Vagina (tissue), 2 donors: ENCODE data around the gene PRR19. TPM values are rescaled to one million over a fixed set of nuclear protein-coding genes. Genes with fewer than 3 reads are reported as not detected.
A peak's percentile ranks its signal among the peaks of the same experiment; 100 is the strongest.

Experiments
- DNase-seq, 2 donors: peaks; one replicate each; pipeline ENCODE4 v3.0.0-alpha.2; 2017; ENCODE audit errors: extremely low spot score in 2 of 2
- H3K27ac ChIP-seq: fragments of 200-600 bp; sonication (generic); one replicate; pipeline ENCODE4 v1.5.1; 2019
- H3K27me3 ChIP-seq: fragments of 200-600 bp; sonication (generic); one replicate; pipeline ENCODE4 v1.5.1; 2019
- H3K36me3 ChIP-seq, 2 donors: fragments of 200-600 bp; sonication (generic); one replicate each; pipeline ENCODE4 v1.5.1; 2017 to 2019
- H3K4me1 ChIP-seq: fragments of 200-600 bp; sonication (generic); one replicate; pipeline ENCODE4 v1.5.1; 2019
- H3K4me3 ChIP-seq, 2 donors: fragments of 200-600 bp; sonication (generic); 1 replicate in 1 of 2; 2 replicates in 1 of 2; pipeline ENCODE4 v1.5.1; 2016 to 2019
- H3K9me3 ChIP-seq: fragments of 200-600 bp; sonication (generic); one replicate; pipeline ENCODE4 v1.5.1; 2019
- CTCF ChIP-seq, 3 experiments: fragments of 450-650 bp in 2 of 3; fragments of 200-600 bp in 1 of 3; sonication (generic) in 1 of 3; IDR thresholded peaks; one replicate each; pipeline ENCODE4 v1.5.1; 2017 to 2019; ENCODE audit warnings: antibody characterized with exemption in 3 of 3, mild to moderate bottlenecking in 2 of 3, moderate library complexity in 2 of 3
- POLR2A ChIP-seq, 2 donors: fragments of 450-650 bp; IDR thresholded peaks; one replicate each; pipeline ENCODE4 v1.6.1; 2017; ENCODE audit warnings: antibody characterized with exemption in 2 of 2, mild to moderate bottlenecking in 2 of 2, moderate library complexity in 2 of 2
- POLR2AphosphoS5 ChIP-seq, 2 donors: sonication (generic); formaldehyde crosslinking; IDR thresholded peaks; one replicate each; pipeline ENCODE4 v1.9.0; 2017; ENCODE audit warnings: antibody characterized with exemption in 2 of 2, mild to moderate bottlenecking in 2 of 2, low read depth in 1 of 2; ENCODE audit not compliant: insufficient read depth in 1 of 2
- intact Hi-C: fragments of 100-400 bp; cut with DNase I; formaldehyde crosslinking; loops from one replicate; pipeline ENCODE4 v1.15.1; 2023
- total RNA-seq: library from RNA; depleted of rRNA; stranded (reverse); fragments of >200 nt; gene quantifications from one replicate; pipeline ENCODE4 v1.2.3, GENCODE V29; 2016

PRR19 gene
- total RNA-seq, 1 donor from 2014 or later = not detected

GRCh38 chr19:42279902-42280814, 21.8 kb upstream of the PRR19 start:
- no peak for DNase-seq
- TF ChIP-seq CTCF (IDR thresholded peaks at IDR 0.05) = peak; percentile 65 to 97 (median 85)
- peak in 1 of 2 donors; percentile 84 for TF ChIP-seq POLR2AphosphoS5 (IDR thresholded peaks at IDR 0.05; ENCODE audit: insufficient read depth in 1 of 2, low read depth in 1 of 2)
- peak in 1 of 2 donors; percentile 39 for TF ChIP-seq POLR2A (IDR thresholded peaks at IDR 0.05)
- no peaks in the 10 kb centered on the region for H3K27me3 ChIP-seq
- H3K4me3 ChIP-seq = peak overlapping the region; percentile 68 to 75
- peaks cover 0 to 3% of the 10 kb centered on the region in 2 donors for H3K36me3 ChIP-seq
- intact Hi-C loops = loop anchor here (2.0 kb wide), 1 partner anchor 25 kb away; the partner anchor contains the start of gene ERF
- H3K27ac ChIP-seq = peak overlapping the region; percentile 100
- H3K9me3 ChIP-seq = no peaks in the 10 kb centered on the region
- H3K4me1 ChIP-seq = peaks cover 82% of the 10 kb centered on the region

- no peaks in the 10 kb centered on the region for H3K9me3 ChIP-seq
- DNase-seq = no peak
- no peaks in the 10 kb centered on the region for H3K27me3 ChIP-seq
- H3K36me3 ChIP-seq = no peaks in the 10 kb centered on the region
- H3K4me3 ChIP-seq = peak overlapping the region; percentile 68 to 75
- H3K4me1 ChIP-seq = peaks cover 83% of the 10 kb centered on the region
- intact Hi-C loops = loop anchor here (2.0 kb wide), 1 partner anchor 26 kb away; the partner anchor contains the start of gene ERF
- TF ChIP-seq POLR2AphosphoS5 (IDR thresholded peaks at IDR 0.05; ENCODE audit: insufficient read depth in 1 of 2, low read depth in 1 of 2) (no peak), POLR2A (IDR thresholded peaks at IDR 0.05) (no peak), CTCF (IDR thresholded peaks at IDR 0.05) (no peak)
- H3K27ac ChIP-seq = peak overlapping the region; percentile 100
These were observed 21.2 kb upstream of the PRR19 start for GRCh38 chr19:42280815-42281145.

- H3K9me3 ChIP-seq = no peaks in the 10 kb centered on the region
- H3K4me3 ChIP-seq = peak overlapping the region; percentile 68 to 75
- no peaks in the 10 kb centered on the region for H3K36me3 ChIP-seq
- peaks cover 83% of the 10 kb centered on the region for H3K4me1 ChIP-seq
- peak overlapping the region; percentile 100 for H3K27ac ChIP-seq
- DNase-seq = no peak
- TF ChIP-seq CTCF (IDR thresholded peaks at IDR 0.05) = no peak
- no peak for TF ChIP-seq POLR2A (IDR thresholded peaks at IDR 0.05)
- TF ChIP-seq POLR2AphosphoS5 (IDR thresholded peaks at IDR 0.05; ENCODE audit: insufficient read depth in 1 of 2, low read depth in 1 of 2) = peak in 1 of 2 donors; percentile 30
- intact Hi-C loops = loop anchor here (2.0 kb wide), 1 partner anchor 26 kb away; the partner anchor contains the start of gene ERF
- H3K27me3 ChIP-seq = no peaks in the 10 kb centered on the region
These were observed 20.6 kb upstream of the PRR19 start for GRCh38 chr19:42281146-42281826.

GRCh38 chr19:42281827-42282762, 19.8 kb upstream of the PRR19 start:
- no peak for TF ChIP-seq POLR2AphosphoS5 (IDR thresholded peaks at IDR 0.05; ENCODE audit: insufficient read depth in 1 of 2, low read depth in 1 of 2)
- TF ChIP-seq POLR2A (IDR thresholded peaks at IDR 0.05) = no peak
- no peak for TF ChIP-seq CTCF (IDR thresholded peaks at IDR 0.05)
- peaks cover 83% of the 10 kb centered on the region for H3K4me1 ChIP-seq
- H3K27ac ChIP-seq = peak overlapping the region; percentile 100
- H3K4me3 ChIP-seq = peak overlapping the region; percentile 68 to 75
- no peaks in the 10 kb centered on the region for H3K27me3 ChIP-seq
- H3K9me3 ChIP-seq = no peaks in the 10 kb centered on the region
- intact Hi-C loops = loop anchor here (2.0 kb wide), 1 partner anchor 27 kb away; the partner anchor contains the start of gene ERF
- DNase-seq = no peak
- H3K36me3 ChIP-seq = peaks cover 0 to under 1% of the 10 kb centered on the region in 2 donors
